GM12878 (cell line): ENCODE results near the gene FAM24B. TPM values are rescaled to one million over a fixed set of nuclear protein-coding genes. Genes with fewer than 3 reads are reported as not detected.

Source experiments
- E4F1 ChIP-seq: fragments of 450-650 bp; IDR thresholded peaks from 2 replicates; pipeline ENCODE4 v1.6.1; 2018; ENCODE audit warnings: borderline replicate concordance, mild to moderate bottlenecking; ENCODE audit not compliant: partially characterized antibody
- EZH2 ChIP-seq: IDR thresholded peaks from 2 replicates; pipeline ENCODE4 v1.6.1; 2012; ENCODE audit warnings: low read depth, mild to moderate bottlenecking, control low read depth, inconsistent platforms, low read length, borderline replicate concordance; ENCODE audit not compliant: control insufficient read depth
- POLR2AphosphoS2 ChIP-seq: IDR thresholded peaks from 2 replicates; pipeline ENCODE4 v1.6.1; 2011; ENCODE audit warnings: low read depth, mild to moderate bottlenecking, low read length, improper control_type of control experiment, moderate library complexity
- RAD51 ChIP-seq: fragments of 450-650 bp; IDR thresholded peaks from 2 replicates; pipeline ENCODE4 v1.6.1; 2016; ENCODE audit warnings: moderate library complexity, mild to moderate bottlenecking, inconsistent platforms
- TAF1 ChIP-seq: IDR thresholded peaks from 2 replicates; pipeline ENCODE4 v1.6.1; 2011; ENCODE audit warnings: mild to moderate bottlenecking, low read depth, low read length, borderline replicate concordance
- TCF12 ChIP-seq: IDR thresholded peaks from 2 replicates; pipeline ENCODE4 v1.6.1; 2011; ENCODE audit warnings: low read depth, mild to moderate bottlenecking, low read length
- YBX1 ChIP-seq: fragments of 450-650 bp; IDR thresholded peaks from 2 replicates; pipeline ENCODE4 v1.6.1; 2016; ENCODE audit warnings: antibody characterized with exemption
- ZBED1 ChIP-seq: IDR thresholded peaks from 2 replicates; pipeline ENCODE4 v1.6.1; 2016; ENCODE audit warnings: borderline replicate concordance
- ZBTB11 ChIP-seq: fragments of 450-650 bp; formaldehyde crosslinking; IDR thresholded peaks from 2 replicates; pipeline ENCODE4 v1.5.0; 2022; ENCODE audit warnings: mild to moderate bottlenecking, missing genetic modification characterization
- ZNF217 ChIP-seq: fragments of 450-650 bp; IDR thresholded peaks from 2 replicates; pipeline ENCODE4 v1.6.1; 2017; ENCODE audit warnings: antibody characterized with exemption, mild to moderate bottlenecking
- ZNF592 ChIP-seq: fragments of 450-650 bp; IDR thresholded peaks from 2 replicates; pipeline ENCODE4 v1.6.1; 2017; ENCODE audit warnings: mild to moderate bottlenecking, moderate library complexity
- ZNF622 ChIP-seq: fragments of 450-650 bp; IDR thresholded peaks from 2 replicates; pipeline ENCODE4 v1.6.1; 2017; ENCODE audit warnings: mild to moderate bottlenecking, inconsistent platforms
- ZNF687 ChIP-seq: fragments of 450-650 bp; IDR thresholded peaks from 2 replicates; pipeline ENCODE4 v1.6.1; 2017; ENCODE audit warnings: mild to moderate bottlenecking, moderate library complexity
- polyA plus RNA-seq, 11 experiments: library from polyadenylated mRNA; depleted of rRNA in 4 of 11; unstranded in 6 of 11; stranded (reverse) in 5 of 11; fragments of >200 nt; fragmentation: Nextera tagmentation in 4 of 11; fragmentation: Illumina TruSeq in 1 of 11; extraction: Ambion mirVana in 4 of 11; extraction: Trizol in 1 of 11; gene quantifications; 1 replicate in 1 of 11; 2 replicates in 10 of 11; pipeline versions ENCODE4 v1.2.1 to v1.2.3, GENCODE V29; 2011 to 2016; ENCODE audit warnings: inconsistent platforms in 2 of 11, missing spikeins in 2 of 11, low read depth in 1 of 11
- total RNA-seq, 4 experiments: library from RNA; depleted of rRNA in 3 of 4; stranded (reverse); fragments of >200 nt in 3 of 4; fragmentation: Illumina TruSeq in 1 of 4; extraction: Trizol in 1 of 4; gene quantifications; 2 replicates each; pipeline versions ENCODE4 v1.2.1 to v1.2.3, GENCODE V29; 2013 to 2021

Gene FAM24B
- total and polyA plus RNA-seq, 10 of the 15 experiments (the other 5 are each of a cell fraction or from before 2014, with no cell fraction given), result 4.8 to 15.3 (median 7.2) TPM

GRCh38 chr10:122879339-122880273 is at the start of gene FAM24B (continued):
- no peak for TF ChIP-seq ZNF217
- TF ChIP-seq ZNF687, result no peak; the same call in none of the 2 replicates
- no peak for TF ChIP-seq YBX1
- TF ChIP-seq TCF12, result no peak
- no peak for TF ChIP-seq EZH2
- no peak for TF ChIP-seq POLR2AphosphoS2
- no peak for TF ChIP-seq ZNF622
- TF ChIP-seq E4F1, result no peak
- TF ChIP-seq RAD51, result no peak
- no peak for TF ChIP-seq ZBTB11 (CRISPR knock-in tag)
- TF ChIP-seq TAF1, result 0 out of 2 replicates have a peak, but pooled peaks have one; percentile 9
- no peak for TF ChIP-seq ZBED1
- no peak for TF ChIP-seq ZNF592
